ENCODE data around the gene AJM1. TPM values are rescaled to one million over a fixed set of nuclear protein-coding genes. Genes with fewer than 3 reads are reported as not detected.
"Not testable (repeated sequence)": the region's sequence is repeated elsewhere in the genome, so short reads cannot be mapped to it uniquely, and the experiment has no call there.

Gene AJM1
- total RNA-seq, 4 donors from 2014 or later = 2.0 to 3.9 (median 3.7) TPM

DNA sequence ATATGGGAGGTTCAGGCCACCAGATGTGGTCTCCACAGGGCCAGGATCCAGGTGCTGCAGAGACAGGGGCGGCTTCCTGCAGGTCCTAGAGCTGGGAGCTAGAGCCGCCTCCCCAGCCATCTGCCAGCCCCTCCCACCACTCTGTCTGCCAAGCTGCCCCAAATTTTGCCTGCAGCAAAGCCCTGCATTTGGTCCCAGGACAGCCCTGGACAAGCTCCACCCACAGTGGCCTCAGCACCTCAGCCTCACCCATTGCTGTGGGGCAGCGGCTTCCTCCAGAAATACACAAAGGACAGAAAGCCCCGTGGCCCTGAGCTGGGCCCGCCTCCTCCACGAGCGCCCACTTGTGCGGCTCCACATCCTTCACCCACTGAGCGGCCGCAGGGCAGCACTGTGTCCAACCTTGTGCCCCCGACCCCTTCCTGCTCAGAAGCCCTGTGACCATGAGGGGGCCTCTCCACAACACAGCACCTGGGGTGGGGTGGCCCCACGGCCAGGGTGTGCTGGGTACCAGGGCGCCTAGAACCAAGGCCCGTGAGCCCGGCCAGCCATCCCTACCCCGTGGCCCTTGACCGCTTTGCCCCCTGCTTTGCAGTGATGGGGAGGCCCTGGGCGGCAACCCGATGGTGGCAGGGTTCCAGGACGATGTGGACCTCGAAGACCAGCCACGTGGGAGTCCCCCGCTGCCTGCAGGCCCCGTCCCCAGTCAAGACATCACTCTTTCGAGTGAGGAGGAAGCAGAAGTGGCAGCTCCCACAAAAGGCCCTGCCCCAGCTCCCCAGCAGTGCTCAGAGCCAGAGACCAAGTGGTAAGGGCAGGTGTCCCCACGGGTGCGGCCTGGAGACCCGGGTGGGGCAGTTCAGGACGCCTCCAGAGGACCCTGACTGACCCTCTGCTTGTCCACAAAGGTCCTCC, 3.7 kb upstream of the AJM1 start:
- TF ChIP-seq, protein P1, sequence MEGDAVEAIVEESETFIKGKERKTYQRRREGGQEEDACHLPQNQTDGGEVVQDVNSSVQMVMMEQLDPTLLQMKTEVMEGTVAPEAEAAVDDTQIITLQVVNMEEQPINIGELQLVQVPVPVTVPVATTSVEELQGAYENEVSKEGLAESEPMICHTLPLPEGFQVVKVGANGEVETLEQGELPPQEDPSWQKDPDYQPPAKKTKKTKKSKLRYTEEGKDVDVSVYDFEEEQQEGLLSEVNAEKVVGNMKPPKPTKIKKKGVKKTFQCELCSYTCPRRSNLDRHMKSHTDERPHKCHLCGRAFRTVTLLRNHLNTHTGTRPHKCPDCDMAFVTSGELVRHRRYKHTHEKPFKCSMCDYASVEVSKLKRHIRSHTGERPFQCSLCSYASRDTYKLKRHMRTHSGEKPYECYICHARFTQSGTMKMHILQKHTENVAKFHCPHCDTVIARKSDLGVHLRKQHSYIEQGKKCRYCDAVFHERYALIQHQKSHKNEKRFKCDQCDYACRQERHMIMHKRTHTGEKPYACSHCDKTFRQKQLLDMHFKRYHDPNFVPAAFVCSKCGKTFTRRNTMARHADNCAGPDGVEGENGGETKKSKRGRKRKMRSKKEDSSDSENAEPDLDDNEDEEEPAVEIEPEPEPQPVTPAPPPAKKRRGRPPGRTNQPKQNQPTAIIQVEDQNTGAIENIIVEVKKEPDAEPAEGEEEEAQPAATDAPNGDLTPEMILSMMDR (IDR thresholded peaks at IDR 0.05) = no peak
- TF ChIP-seq POLR2A (IDR thresholded peaks at IDR 0.05) = no peak
- TF ChIP-seq EP300 (IDR thresholded peaks at IDR 0.05) = no peak
- peaks cover 0 to 67% (median 0%) of the 10 kb centered on the region in 3 donors for H3K36me3 ChIP-seq
- 77 to 83% methylated on average over 26 to 28 of the region's 29 CpGs for WGBS, 2 donors

DNA sequence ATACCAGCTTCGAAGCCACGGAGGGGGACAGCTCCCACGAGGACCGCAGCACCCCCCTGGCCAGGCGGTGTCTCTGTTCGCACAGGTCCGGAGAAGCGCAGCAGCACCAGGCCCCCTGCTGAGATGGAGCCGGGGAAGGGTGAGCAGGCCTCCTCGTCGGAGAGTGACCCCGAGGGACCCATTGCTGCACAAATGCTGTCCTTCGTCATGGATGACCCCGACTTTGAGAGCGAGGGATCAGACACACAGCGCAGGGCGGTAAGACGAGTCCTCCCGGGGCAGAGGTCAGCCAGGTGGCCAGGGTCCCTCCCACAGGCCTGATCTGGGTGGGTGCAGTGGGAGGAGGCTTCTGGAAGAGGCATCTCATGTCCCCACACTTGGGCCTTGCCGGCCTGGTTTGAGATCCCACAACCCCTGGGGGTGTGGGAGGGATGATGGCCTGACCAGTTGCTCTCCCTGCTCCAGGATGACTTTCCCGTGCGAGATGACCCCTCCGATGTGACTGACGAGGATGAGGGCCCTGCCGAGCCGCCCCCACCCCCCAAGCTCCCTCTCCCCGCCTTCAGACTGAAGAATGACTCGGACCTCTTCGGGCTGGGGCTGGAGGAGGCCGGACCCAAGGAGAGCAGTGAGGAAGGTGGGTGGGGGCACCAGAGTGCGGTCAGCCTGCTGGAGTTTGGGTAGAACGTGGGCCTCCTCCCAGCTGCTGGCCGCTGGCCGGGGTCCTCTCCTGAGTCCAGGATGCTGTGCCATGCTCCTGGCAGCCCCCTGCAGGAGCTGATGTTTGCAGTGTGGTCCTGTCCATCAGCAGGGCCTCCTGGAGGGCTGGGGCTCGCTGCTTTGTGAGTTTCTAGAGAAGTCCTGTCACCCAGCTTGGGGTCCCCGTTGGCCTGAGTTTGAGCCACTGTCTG, 2.8 kb upstream of the AJM1 start:
- Histone ChIP-seq H3K27ac (peak overlapping the region in 3 of 4 donors; percentile 50 to 74 (median 59)), H3K27me3 (peaks cover 0 to 15% of the 10 kb centered on the region in 2 donors), H3K36me3 (peaks cover 0 to 65% (median 0%) of the 10 kb centered on the region in 3 donors), H3K9me3 (no peaks in the 10 kb centered on the region), H3K4me3 (no peak overlapping the region), H3K4me1 (peaks cover 0 to 48% (median 38%) of the 10 kb centered on the region in 4 donors)
- 74 to 80% methylated on average over 26 to 33 of the region's 36 CpGs for WGBS, 2 donors
- TF ChIP-seq, protein P1 (IDR thresholded peaks at IDR 0.05) = no peak
- TF ChIP-seq EP300 (IDR thresholded peaks at IDR 0.05) (no peak), POLR2A (IDR thresholded peaks at IDR 0.05) (no peak)
- DNase-seq (ENCODE audit: low spot score in 2 of 2) = no peak

More for the DNA sequence above, 3.7 kb upstream of the AJM1 start:
- Histone ChIP-seq H3K9me3 (no peaks in the 10 kb centered on the region), H3K27me3 (peaks cover 0 to 7% of the 10 kb centered on the region in 2 donors), H3K4me3 (no peak overlapping the region), H3K27ac (no peak overlapping the region), H3K4me1 (peaks cover 0 to 38% (median 31%) of the 10 kb centered on the region in 4 donors)
- DNase-seq (ENCODE audit: low spot score in 2 of 2) = no peak

DNA sequence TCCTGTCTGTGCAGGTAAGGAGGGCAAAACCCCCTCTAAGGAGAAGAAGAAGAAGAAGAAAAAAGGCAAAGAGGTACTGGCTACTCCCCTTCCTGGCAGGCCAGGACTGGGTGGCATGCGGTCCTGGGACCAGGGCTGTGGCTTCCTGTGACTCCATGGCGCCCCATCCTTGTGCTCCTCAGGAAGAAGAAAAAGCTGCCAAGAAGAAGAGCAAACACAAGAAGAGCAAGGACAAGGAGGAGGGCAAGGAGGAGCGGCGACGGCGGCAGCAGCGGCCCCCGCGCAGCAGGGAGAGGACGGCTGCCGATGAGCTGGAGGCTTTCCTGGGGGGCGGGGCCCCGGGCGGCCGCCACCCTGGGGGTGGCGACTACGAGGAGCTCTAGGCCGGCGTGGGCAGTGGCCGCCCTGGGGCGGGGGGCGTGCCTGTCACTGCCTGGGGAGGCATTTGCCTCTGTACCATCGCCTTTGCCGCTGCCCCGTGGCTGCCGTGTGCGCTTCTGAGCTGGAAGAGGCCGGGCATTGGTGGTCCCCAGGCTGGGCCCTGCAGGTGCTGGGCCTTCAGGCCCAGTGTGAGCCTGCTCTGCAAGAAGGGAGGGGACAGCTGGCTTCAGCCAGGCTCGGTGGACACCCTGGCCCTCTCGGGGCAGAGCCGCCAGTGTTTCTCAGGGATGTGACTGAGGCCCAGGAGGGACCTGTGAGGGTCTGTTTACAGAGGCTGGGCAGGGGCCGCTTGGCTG, 2.0 kb upstream of the AJM1 start:
- Histone ChIP-seq H3K36me3 (peaks cover 0 to 58% (median 0%) of the 10 kb centered on the region in 3 donors), H3K27ac (peak overlapping the region in 3 of 4 donors; percentile 50 to 74 (median 59)), H3K27me3 (peaks cover 0 to 19% of the 10 kb centered on the region in 2 donors), H3K4me3 (no peak overlapping the region), H3K9me3 (no peaks in the 10 kb centered on the region), H3K4me1 (peaks cover 0 to 53% (median 38%) of the 10 kb centered on the region in 4 donors)
- WGBS, 2 donors = 58 to 63% methylated on average over 19 to 29 of the region's 32 CpGs
- no peak for DNase-seq (ENCODE audit: low spot score in 2 of 2)
- TF ChIP-seq, protein P1 (IDR thresholded peaks at IDR 0.05) = no peak
- no peak for TF ChIP-seq POLR2A (IDR thresholded peaks at IDR 0.05)
- TF ChIP-seq EP300 (IDR thresholded peaks at IDR 0.05) = peak in 1 of 2 donors; percentile 20

DNA sequence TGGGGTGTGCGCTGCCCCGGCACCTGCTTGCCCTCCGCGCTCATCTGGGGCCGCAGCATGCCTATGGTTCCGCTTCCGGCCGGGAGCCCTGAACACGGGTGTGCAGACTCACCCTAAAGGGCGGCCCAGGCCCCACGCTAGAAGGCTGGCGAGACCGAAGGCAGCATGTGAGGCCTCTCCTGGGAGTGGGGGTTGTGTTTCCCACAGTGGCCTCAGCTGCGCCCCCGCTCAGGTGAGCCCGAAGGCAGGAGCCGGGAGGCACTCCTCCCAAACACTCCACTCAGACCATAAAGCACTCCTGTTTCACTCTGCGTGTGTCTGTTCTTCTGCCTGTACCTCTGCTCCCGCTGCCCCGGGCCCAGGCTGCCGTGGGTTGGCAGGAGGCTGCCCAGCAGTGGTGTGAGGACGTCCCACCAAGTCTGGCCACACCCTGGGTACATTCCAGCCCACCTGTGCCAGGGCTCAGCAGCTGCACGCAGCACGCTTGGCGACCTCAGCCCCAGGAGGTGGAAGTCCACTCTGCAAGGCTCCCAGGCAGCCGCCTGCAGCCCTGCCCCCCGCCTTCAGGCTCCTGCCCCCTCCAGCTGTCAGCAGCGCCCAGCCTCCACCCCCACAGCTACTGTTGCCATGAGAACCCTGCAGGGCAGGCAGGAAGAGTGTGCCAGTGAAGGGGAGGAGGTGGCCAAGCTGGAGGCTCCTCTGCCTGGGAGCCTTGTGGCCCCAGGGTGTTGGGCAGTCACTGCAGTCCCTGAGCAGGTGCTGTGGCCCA, 1.2 kb upstream of the AJM1 start:
- Histone ChIP-seq H3K4me3 (no peak overlapping the region), H3K27ac (peak overlapping the region; percentile 25 to 74 (median 58))
- DNase-seq (ENCODE audit: low spot score in 2 of 2) = no peak

DNA sequence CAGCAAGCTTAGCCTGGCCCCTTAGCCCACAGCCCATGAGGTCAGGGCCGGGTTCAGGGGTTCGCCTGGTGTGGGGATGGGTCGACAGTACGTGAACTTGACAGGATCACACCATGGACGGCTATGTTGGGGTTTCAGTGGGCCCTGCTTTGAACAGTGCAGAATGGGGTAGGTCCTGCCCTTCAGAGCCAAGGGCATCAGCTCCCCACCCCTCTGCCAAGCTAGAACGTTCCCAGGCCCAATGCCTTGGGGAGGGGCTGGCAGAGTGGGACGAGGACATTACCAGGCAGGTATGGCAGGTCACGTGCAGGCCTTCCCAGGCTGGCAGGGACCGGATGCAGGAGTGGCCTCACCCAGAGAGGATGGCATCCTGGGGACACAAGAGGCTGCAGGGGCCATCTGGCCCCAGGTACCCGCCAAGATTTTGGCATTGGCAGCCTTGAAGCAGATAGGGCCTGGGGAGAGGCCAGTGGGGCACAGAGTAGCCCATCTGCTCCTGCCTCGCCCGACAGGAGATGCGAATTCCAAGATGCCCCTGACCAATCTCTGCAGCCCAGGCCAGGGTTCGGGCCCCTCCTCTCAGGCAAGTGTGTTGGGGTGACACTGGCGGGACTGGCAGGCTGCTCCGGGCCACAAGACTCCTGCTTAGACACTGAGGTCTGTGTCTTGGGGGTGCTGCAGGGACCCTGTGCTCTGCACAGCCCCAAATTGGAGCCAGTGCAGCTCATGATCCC, 465 bp upstream of the AJM1 start:
- not testable (repeated sequence) for DNase-seq (ENCODE audit: low spot score in 2 of 2); H3K9me3 ChIP-seq
- H3K27ac ChIP-seq = peak overlapping the region in 3 of 4 donors; percentile 25 to 74 (median 65)
- H3K36me3 ChIP-seq = peaks cover 0 to 43% (median 0%) of the 10 kb centered on the region in 3 donors
- peaks cover 0 to 65% (median 40%) of the 10 kb centered on the region in 4 donors for H3K4me1 ChIP-seq
- peaks cover 3 to 32% of the 10 kb centered on the region in 2 donors for H3K27me3 ChIP-seq
- 23 to 50% methylated on average over 5 to 8 of the region's 16 CpGs for WGBS, 2 donors
- peak overlapping the region in 3 of 4 donors; percentile 26 to 54 (median 46) for H3K4me3 ChIP-seq

More for the DNA sequence above, 1.2 kb upstream of the AJM1 start:
- peaks cover 3 to 27% of the 10 kb centered on the region in 2 donors for H3K27me3 ChIP-seq
- WGBS, 2 donors = 47 to 65% methylated on average over 15 to 19 of the region's 28 CpGs
- no peaks in the 10 kb centered on the region for H3K9me3 ChIP-seq
- TF ChIP-seq EP300 (IDR thresholded peaks at IDR 0.05) (no peak), POLR2A (IDR thresholded peaks at IDR 0.05) (no peak)
- TF ChIP-seq, protein P1 (IDR thresholded peaks at IDR 0.05) = no peak
- peaks cover 0 to 50% (median 0%) of the 10 kb centered on the region in 3 donors for H3K36me3 ChIP-seq
- peaks cover 0 to 60% (median 38%) of the 10 kb centered on the region in 4 donors for H3K4me1 ChIP-seq

DNA sequence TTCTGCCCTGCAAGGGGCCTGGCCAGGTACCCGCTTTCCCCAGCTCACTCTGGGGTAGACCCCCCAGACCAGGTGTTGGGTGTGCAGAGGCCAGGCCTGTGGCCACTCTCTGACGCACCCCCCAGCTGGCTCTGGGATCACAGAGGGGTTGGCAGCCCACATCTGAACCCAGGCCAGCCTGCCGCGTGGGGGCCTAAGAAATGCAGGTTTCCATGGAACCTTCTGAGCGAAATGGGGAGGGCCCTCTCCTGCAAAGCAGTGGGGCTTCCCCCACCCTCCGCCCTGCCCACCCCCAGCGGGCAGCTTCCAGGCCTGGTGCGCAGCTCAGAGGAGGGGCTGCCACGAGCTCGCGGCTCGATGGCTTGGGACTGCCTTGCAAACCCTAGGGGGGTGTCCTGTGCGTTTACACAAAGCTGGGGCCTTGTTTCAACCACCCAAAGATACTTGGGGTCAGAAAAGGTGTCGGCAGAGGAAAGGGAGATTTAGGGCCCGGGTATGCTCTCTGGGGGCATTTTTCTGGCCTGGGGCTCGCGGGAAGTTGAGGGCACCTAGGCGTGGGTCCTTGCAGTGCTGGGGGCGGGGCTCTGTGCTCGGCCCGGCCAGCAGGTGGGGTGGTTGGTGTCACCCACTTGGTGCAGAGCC, 1.0 kb downstream of the AJM1 start:
- not testable (repeated sequence) for DNase-seq (ENCODE audit: low spot score in 2 of 2); H3K9me3 ChIP-seq; H3K27ac ChIP-seq
- peak overlapping the region in 1 of 4 donors; percentile 54 for H3K4me3 ChIP-seq
- whole genome bisulfite sequencing, 2 donors = 12 to 16% methylated on average over 7 to 14 of the region's 21 CpGs
- H3K36me3 ChIP-seq = peaks cover 0 to 28% (median 0%) of the 10 kb centered on the region in 3 donors
- H3K4me1 ChIP-seq = peaks cover 0 to 79% (median 47%) of the 10 kb centered on the region in 4 donors
- peaks cover 3 to 43% of the 10 kb centered on the region in 2 donors for H3K27me3 ChIP-seq
